ENCODE data around the gene NUDT16L1.

NUDT16L1 gene

DNA sequence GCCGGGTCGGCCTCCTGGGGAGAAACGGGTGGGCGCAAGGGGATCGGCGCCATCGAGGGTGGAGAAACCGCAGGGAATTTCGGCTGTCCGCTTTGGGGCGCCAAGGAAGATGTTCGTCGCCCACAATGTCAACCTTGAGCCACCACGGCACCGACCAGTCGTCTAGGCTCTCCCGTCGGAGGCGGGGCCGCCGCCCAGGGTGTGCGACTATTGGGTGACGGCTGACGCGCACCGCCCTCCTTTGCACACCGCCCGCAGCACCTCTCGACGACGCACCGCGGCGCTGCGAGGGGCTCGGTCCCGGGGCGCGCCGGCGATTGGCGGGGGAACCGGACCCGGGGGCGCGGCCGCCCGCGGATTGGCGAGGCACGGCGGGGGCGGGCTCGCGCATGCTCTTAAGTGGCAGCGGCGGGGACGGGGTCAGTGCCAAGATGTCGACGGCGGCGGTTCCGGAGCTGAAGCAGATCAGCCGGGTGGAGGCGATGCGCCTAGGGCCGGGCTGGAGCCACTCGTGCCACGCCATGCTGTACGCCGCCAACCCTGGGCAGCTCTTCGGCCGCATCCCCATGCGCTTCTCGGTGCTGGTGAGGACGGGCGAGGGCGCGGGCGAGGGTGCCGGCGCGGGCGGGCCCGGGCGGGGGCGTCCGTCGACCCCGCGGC lies at the start of gene NUDT16L1:
Gene NUDT16L1 (plus strand): TSS at position 267 of the 660 bp plus-strand sequence. CDS start 165 bp downstream, at position 432.
- peak; percentile 93 to 98 (median 96) for DNase-seq

DNA sequence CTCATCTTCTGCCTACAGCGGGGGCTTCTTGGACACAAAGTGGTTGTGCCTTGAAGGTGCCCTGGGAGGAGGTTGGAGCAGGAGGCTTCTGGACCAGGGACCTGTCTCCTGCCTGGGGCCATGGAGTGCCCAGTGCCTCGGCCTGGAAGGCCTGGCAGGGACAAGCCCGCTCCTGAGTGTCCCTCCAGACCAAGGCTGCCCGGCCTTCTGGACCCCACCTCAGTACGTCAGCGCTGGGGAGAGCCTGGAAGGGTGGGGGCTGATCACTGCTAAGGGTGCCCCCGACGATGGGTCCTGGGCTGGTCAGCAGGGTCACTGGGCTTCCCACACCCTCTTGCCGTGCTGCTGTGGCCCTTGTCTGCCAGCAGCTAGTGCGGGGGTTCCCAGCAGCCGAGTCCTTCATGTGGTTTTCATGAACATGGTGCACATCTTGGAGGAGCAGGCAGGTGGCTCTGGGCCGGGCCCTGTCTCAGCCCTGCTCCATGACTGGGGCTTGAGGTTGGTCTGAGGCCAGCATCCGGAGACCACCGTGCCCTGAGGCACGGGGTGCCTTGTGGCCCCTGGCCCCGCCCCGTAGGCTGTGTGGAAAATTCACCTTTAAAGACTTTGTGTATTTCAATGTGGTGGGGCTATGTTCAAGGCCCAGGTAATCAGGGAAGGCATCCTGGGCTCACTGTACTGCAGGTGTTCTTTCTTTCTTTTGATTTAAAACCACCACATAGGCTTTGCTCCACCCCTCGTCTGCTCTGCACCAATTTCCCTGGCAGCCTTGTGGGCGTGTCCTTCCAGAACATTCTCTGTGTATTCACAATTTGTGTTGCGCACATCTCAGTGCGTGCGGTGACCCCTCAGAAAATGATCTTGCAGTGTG lies 46.4 kb upstream of the NUDT16L1 start:
- DNase-seq: peak in 4 of 6 experiments; percentile 11 to 43 (median 24)

DNA sequence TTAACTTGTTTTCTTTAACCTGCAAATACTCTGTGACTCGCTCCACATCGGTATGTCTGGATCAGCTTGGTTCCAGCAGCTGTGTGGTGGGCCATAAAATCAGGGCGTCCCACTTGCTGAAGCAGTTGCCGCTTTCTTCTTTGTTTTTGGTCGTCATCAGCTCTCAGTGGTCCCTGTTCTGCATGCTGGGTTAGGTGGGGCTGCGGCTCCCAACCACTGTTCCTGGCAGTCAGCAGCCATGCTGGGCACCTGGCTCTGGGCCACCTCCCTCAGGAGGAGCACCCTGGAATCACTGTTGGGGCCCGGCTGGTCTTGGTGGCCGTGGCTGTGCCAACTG lies 45.8 kb upstream of the NUDT16L1 start:
- DNase-seq: no peak

DNA sequence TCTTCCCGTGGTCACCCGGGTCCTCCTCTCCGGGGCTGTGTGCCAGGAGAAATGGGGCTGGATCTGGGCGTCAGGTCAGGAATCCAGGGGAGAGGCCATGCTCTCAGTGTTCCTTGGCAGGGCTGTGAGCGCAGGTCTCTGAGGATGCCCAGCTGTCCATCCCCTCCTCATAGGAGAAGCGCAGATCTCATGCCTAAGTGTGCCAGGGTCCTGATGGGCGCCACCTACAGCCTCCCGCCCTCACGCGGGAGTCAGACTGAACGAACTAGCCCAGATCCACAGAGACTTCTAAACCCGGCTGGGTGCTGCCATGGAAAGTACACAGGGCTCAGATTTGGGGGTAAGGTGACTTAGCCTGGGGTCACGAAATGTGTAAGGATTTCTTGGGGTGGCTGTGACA lies 44.4 kb upstream of the NUDT16L1 start:
- DNase-seq: no peak

DNA sequence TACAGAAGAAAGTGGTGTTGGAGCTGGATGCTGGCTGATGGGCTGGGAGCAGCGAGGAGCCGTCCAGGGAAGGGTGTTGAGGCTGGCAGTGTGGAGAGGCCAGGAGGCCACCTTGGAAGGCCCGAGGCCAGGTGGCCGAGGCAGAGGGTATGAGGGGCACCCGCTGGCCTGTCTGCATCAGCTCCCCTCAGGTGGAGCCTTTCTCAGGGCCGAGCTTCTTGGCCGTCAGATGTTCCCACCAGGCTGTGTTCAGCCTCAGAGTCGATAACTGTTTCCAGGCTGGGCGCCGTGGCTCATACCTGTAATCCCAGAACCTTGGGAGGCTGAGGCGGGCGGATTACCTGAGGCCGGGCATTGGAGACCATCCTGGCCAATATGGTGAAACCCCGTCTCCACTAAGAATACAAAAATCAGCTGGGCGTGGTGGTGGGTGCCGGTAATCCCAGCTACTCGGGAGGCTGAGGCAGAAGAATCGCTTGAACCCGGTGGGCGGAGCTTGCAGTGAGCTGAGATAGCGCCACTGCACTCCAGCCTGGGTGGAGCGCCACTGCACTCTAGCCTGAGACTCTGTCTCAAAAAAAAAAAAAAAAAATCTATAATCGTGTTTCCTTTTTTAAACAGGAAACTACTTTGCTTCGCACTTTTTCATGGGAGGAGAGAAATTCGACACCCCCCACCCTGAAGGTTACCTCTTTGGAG lies 43.5 kb upstream of the NUDT16L1 start:
- DNase-seq: peak in 3 of 6 experiments; percentile 60 to 64 (median 62)

DNA sequence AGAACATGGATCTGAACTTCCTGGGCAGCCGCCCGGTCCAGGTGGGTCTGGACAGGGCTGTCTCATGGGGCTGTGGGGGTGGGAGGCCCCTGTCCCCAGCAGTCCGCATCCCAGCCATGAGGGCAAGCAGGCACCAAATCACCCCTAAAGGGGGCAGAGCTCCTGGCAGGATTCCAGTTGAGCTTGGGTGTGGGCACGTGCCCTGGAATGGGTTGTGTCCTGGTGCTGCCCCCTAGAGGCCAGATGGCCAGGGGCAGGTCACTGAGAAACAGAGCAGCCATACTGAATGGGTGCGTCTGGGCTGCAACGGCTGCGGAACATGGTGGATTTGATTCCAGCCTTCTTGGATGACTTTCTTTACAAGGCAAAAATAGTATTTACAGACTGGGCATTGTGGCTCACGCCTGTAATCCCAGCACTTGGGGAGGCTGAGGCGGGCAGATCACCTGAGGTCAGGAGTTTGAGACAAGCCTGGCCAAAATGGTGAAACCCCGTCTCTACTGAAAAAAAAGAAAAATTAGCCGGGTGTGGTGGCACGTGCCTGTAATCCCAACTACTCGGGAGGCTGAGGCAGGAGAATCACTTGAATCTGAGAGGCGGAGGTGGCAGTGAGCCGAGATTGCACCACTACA lies 42.8 kb upstream of the NUDT16L1 start:
- peak; percentile 57 to 75 (median 69) for DNase-seq

DNA sequence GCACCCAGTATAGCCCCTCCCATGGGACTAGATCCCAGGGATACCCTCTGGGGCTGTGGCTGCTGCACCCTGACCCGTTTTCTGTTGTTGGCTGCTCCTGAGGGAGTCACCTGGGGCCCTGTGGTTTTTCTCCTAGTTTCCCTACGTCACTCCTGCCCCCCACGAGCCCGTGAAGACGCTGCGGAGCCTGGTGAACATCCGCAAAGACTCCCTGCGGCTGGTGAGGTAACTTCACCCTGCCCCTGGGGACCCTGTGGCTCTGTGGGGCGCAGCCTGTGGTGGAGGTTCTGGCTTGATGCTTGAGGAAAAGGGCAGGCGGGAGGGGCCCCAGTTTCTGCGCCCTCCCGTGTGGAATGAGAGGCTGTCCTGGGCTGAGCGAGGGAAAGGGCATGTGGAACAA lies 41.5 kb upstream of the NUDT16L1 start:
- no peak for DNase-seq

DNA sequence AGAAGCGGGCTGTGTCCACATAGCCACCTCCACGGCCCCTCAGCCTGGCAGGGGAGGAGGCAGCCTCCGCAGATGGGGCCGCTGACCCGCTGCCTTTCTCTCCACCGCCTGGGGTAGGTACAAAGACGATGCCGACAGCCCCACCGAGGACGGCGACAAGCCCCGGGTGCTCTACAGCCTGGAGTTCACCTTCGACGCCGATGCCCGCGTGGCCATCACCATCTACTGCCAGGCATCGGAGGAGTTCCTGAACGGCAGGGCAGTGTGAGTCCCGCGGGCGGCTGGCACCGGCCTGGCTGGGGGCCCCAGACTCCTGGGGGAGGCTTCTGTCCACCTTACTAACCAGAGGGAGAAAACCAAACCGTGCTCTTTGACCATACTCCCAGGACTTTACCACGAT lies 40.8 kb upstream of the NUDT16L1 start:
- no peak for DNase-seq

DNA sequence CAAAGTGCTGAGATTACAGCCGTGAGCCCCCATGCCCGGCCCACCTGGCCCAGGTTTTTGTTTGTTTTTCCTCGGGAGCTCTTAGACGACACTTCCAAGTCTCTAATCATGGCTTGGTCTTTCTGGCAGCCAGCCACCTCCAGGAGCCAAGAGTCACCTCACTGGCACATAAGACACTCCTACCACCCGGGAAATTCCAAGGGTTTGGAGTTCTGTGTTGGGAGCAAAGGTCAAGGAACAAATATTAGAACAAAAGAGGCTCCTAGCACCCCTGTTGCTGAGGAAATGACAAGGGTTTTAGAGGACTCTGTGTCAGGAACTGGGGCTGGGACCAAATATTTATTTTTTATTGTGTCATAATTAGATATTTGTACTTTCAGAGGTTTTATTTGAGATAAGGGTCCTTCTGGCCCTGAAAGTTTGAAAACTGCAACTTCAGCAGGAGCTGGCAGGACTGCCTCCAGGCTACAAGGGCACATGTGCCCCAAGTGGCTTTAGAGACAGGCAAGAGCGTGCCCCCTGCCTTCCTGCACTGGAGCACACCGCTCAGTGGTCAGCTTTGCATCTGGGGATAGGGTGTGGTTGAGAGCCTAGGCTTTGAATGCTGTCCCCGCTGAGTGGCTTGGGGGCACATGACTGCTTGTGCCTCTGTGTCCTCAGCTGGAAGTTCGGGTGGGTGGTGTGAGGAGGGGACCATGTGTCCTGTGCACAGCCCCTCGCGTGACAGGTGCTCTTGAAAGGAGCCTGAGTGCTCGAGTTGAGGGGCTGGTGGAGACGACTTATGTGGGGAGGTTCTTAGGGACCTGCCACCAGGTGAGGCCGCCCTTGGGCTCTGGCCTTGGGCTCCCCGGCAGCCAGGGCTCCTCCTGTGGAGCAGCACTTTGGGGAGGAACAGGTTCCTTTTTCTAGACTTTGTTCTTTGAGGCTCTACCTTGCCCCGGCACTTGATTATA lies 39.1 kb upstream of the NUDT16L1 start:
- DNase-seq: no peak

DNA sequence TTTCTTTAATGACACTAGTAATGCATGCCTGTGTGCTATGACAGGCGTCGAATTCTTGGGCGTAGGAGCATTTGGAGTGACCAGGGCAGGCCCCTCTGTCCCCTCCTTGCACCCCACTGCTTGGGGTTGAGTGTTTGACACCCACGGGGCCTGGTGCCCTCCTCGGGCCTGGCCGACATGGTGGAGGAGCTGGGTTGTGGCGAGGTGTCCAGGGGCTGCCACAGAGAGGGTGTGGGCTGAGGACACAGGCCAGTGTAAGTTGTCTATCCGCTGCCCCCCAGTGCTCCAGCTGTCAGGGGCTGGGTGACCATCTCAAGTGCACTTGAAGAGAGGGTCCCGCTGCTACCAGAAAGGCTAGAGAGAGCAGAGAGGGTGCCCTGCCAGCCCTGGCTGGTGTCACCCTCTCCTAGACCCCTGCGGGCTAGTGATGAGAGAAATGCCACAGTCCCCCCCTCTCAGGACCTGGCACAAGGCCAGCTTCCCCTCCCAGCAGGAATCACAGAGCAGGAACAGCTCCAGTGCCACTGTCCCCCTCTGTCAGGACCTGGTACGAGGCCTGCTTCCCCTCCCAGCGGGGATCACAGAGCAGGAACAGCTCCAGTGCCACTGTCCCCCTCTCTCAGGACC lies 38.3 kb upstream of the NUDT16L1 start:
- DNase-seq: no peak

DNA sequence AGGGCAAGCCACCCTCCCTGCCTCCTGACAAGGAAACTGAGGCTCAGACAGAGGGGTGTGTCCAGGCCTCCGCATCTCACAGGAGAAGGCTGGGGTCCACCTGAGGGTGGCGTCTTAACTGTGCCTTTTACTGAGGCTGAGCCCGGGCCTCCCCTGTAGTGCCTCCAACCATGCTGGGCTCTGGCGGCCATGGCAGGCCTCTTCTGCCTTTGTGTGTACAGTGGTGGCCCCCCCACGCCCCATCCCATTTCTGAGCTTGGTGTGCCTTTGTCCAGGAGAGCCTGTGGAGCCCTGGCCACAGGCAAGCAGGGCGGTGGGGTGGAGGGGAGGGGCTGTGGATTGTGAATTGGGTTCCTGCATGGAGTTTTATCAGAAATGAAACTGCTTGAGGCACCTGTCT lies 37.6 kb upstream of the NUDT16L1 start:
- DNase-seq: no peak

DNA sequence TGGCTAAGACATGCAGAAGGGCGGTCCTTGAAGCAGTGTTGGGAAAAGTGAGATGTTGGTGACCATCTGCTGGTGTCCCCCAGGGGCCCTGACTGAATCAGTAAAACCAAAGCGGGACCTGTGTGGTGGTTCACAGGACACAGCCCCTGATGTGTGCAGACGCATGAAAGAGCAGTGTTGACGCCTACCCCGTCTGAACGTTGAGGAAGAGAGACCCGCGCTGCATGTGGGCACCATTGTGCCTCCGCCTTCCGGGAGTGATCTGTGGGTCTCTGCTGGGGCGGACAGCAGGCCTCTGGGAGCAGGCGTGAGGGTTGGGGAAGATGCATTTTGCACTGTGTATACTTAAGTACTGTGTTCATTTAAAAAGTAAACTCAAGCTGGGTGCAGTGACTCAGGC lies 37.1 kb upstream of the NUDT16L1 start:
- DNase-seq: no peak

DNA sequence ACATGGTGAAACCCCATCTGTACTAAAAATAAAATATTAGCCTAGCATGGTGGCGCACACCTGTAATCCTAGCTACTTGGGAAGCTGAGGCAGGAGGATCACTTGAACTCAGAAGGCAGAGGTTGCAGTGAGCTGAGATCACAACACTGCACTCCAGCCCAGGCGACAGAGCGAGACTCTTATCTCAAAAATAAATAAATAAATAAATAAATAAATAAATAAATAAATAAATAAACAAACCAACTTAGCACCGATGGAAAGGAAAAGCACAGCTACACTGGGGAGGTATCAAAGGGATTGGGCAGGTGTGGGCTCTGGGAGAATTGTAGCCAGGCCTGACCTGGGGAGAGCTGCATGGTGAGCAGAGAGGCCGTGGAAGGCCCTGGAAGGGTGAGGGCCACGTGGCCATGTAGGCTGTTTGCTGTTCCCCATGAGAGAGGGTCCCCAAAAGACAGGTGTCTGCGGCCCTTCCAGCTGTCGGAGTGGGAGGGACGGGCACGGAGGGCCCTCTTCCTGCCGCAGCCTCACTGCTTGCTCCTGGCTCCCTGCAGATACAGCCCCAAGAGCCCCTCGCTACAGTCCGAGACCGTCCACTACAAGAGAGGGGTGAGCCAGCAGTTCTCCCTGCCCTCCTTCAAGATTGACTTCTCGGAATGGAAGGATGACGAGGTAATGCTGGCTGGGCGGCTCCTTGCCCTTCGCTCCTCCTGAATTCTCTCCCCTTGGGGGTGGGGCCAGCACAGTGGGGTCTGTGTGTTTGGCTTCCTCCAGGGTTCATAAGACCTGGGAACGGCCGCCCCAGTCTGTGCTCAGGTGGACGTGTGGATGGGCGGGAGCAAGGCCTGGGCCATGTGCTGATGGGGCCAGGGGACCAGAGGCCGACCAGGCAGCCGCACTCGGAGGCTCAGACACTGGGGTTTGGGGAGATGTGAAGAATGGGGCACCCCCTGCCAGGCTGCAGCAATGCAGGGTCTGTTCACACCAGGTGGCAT lies 36.4 kb upstream of the NUDT16L1 start:
- no peak for DNase-seq

DNA sequence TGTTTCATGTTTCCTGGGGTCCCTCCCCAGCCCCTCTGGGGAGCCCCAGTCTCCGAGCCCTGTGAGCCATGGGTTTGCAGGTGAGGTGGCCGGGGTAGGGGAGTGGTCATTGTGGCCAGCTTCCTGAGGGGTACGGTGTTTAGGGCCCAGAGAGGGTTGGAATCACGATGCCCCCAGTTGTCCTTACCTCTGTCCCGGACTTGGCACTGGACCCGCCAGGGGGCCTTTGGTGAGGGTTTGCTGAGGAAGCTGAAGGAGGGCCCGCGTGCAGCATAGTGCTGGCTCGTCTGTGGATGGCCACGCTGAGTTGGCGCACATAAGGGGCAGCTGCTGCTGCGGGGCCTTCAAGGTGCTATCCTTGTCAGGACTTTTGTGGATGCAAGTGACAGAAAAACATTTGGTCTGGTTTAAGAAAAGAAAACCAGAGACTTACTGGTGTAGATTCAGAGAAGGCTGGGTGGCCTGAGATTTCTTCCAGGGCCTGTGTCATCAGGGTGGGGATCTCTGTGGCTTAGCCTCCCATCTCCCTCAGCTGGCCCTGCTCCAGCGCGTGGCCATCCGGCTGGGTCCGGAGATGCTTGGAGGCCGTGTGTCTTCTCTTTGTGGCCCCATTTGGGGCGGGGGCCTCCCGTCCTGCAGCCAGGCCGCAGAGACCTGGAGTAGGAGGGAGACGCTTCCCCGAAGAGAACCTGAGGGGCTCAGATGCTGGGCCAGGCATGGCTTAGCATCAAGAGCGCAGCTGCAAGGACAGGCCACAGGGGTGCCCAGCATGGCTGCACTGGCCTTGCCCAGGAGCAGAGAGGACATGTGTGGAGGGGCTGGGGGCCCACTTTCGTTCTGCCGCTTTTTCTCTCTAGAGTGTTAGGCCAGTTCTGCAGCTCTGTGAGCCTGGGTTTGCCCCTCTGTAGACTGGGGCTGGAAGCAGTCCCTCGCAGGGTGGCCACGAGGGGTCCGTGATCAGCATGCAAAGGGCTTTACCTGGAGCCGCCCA lies 33.7 kb upstream of the NUDT16L1 start:
- no peak for DNase-seq

DNA sequence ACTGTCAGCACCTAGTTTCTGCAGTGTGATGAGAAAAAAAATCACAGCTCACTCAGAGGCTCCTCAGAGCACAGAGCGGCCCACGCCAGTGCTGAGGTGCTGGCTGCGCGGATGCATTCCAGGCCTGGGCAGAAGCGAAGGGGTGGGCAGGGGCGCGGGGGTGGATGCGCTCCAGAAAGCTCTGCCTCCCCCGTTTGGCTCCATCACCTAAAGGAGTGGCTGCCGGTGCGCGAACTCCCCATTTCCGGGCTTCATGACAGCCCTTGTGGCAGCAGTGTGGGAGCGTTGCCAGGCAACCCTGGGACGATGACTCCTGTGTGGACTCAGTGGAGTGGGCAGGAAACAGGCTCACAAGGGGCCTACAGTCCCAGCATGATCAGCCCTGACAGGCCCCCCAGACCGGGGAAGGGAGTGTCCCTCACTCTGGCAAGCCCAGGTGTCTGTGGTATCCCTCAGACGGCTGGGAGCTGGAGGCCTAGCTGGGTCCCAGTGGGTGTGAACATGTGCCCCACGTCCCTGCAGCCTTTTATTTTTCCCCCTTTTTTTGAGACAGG lies 32.8 kb upstream of the NUDT16L1 start:
- peak; percentile 46 to 73 (median 62) for DNase-seq

DNA sequence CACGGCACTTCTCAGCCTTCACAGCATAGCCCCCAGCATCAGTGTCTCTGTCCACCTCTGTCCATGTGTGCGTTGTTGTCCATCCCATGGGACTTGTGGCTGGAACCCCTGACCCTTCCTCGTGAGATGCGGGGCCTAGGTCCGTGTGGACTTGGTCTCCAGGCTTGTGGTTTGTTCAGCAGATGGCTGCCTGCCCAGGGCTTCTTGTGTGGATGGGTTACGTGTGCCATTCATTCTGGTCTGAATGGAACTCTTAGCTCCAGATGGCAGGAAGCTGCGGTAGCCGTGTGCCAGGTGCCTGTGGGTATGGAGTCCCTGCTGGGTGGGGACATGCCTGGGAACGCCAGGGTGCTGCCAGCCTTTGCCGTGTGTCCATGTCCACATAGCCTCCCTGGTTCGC lies 31.7 kb upstream of the NUDT16L1 start:
- DNase-seq: peak in 1 of 6 experiments; percentile 14

DNA sequence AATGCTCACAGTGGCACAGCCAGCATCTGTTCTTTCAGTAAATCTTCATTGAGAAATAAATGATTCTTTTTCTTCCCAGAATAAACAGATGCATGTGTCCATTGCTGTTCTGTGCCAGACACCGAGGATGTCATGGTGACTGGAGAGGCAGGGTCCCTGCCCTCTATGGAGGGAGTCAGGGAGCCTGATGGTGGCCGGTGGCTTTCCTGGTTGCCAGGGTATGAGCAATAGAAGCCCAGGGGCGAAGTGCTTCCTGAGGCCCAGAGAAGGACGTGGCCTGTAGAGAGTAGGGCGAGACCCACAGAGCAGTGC lies 29.9 kb upstream of the NUDT16L1 start:
- DNase-seq: no peak

DNA sequence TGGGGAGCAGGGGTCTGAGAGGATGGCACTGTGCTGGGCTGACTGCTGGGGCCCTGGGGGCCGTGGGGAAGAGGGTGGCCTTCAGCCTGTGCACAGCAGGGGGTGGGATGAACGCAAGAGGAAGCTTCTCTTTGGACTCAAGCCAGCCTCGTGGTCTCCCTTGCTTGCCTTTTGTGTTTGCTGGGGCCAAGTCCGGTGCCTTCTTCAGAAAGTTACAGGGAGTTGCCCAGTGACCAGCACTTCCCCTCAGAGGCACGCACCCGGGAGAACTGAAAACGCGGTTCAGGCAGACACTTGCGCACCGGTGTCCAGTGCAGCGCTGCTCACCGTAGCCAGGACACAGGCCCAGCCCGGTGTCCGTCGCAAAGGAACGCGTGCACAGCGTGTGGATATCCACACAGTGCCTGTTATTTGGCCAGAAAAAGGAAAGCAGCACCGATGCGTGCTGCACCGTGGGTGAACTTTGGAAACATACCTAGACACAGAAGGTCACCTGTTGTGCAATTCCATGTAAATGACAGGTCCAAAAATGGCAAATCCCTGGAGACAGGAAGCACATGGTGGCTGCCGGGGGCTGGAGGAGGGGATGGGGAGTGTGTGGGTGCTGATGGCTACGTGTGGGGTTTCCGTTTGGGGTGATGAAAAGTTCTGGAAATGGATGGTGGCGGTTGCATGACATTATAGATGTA lies 29.4 kb upstream of the NUDT16L1 start:
- DNase-seq: peak in 1 of 6 experiments; percentile 33
